ENCODE data around the gene MB. TPM values are rescaled to one million over a fixed set of nuclear protein-coding genes. Genes with fewer than 3 reads are reported as not detected.
"Not testable (repeated sequence)": the region's sequence is repeated elsewhere in the genome, so short reads cannot be mapped to it uniquely, and the experiment has no call there.

The MB gene
- polyA plus RNA-seq, result under 1 TPM in 1 of 3 donors, not detected in 2; 0.33 TPM

DNA sequence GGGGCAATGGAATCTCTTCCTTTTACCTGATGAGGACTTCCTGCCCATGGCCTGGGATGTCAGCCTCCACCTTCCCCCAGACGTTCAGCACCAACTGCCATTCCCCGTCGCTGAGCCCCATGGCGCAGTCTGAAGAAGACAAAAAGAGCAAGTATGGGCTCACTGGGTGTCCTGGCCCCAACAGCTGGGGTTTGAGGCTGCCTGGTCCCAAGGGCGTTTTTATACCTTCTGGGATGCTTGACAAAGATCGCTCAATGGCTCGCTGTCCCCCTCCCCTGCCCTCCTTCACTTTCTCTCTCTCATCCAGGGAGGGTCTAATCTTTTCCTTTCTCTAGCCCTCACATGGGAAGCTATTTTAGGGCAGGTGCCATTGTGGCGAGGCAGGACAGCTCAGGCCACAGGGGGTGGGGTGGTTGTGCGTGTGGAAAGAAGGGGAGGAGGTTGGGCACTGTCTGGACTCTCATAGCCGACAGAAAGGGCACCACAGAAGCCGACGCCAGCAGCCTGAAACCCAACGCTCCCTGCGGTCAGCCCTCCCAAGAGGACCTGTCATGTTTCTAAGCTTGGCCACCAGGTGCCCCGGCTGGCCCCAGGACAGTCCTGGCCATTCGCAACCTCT is at the start of gene MB:
Gene MB (minus strand): TSS at position 193 of the 619 bp plus-strand sequence. CDS start 72 bp downstream, at position 121.
- Mint-ChIP-seq H3K27ac (no peak within 1 kb of the TSS), H3K4me3 (no peak within 1 kb of the TSS), H3K27me3 (ENCODE audit: low read depth in 3 of 3) (peaks cover 0 to 4% (median 2%) of the 10 kb centered on the region in 3 donors), H3K4me1 (peaks cover 0 to 15% of the 10 kb centered on the region in 2 donors), H3K9me3 (no peaks in the 10 kb centered on the region), H3K36me3 (no peaks in the 10 kb centered on the region)
- DNase-seq, result no peak

DNA sequence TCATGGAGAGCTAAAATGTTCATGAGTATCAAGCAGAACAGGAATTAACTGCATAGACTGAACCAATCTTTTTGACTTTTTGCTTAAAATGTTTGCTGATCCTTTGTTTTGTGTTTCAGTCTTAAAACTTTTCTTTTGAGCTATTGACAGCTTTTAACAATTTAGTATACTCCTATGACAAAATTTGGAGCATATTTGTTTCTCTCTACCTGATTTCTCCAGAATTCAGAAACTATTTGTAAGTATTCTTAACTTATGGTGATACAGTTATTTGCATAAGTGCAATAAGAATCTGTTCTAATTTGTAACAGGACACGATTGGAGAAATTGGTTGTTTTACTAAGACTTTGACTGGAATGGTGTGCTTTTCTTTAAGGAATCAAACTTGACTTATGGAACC is 49.6 kb upstream of the MB start:
- H3K9me3 Mint-ChIP-seq; DNase-seq; H3K4me3 Mint-ChIP-seq; H3K27me3 Mint-ChIP-seq (ENCODE audit: low read depth in 3 of 3): not testable (repeated sequence)
- peaks cover 20 to 35% (median 33%) of the 10 kb centered on the region in 3 donors for H3K36me3 Mint-ChIP-seq
- H3K27ac Mint-ChIP-seq, result peak overlapping the region in 5 of 6 donors; percentile 2 to 72 (median 64)
- peaks cover 26 to 46% of the 10 kb centered on the region in 2 donors for H3K4me1 Mint-ChIP-seq

DNA sequence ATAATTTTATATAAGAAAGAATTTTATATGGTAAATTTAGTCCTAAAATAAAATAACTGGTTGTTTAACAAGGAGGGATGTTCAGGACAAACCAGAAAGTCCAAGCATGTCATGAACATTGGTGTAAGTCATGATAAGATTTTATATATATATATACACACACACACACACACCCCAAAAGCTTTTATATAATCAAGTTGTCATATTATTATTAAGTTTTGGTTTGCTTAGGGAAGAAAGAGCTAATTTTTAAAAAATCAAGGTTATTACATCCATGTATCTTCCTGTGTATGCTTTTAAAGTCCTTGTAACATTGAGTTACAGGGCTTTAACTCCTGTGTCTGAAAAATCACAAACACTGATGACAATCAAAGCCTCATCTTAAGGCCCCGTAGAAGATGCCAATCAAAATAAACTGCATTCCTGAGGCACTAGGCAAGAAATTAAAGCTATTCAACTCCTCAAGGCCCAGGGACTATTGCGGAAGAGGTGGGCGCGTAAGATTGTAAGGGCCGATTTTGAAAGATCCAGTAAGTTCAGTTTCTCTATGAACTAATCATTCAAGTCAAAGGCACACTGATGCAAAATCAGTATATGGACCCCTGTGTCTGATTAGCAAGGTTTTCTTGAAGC is 47.9 kb upstream of the MB start:
- Mint-ChIP-seq H3K9me3 (no peaks in the 10 kb centered on the region), H3K36me3 (peaks cover 20 to 44% (median 35%) of the 10 kb centered on the region in 3 donors), H3K4me1 (peaks cover 41 to 63% of the 10 kb centered on the region in 2 donors), H3K4me3 (no peak overlapping the region), H3K27me3 (ENCODE audit: low read depth in 3 of 3) (peaks cover under 1 to 5% (median 3%) of the 10 kb centered on the region in 3 donors), H3K27ac (peak overlapping the region in 5 of 6 donors; percentile 43 to 80 (median 55))
- DNase-seq, result no peak

DNA sequence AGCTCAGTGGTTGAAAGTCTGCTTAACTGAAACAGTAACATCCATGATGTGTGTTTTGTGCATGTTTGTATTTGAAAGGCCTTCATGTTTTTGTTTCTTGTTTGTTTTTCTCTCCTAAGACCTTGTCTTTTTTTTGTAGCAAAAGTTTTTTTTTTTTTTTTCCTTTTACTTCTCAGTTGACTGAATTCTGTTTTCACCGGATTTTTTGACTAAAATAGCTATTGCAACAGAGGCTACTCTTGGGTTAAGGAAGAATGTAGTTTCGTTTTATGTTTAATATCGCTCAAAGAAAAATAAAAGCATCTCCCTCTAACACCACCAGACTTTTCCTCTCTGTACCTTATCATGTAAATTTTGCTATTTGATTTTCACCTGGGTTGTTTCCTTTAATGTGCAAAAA is 46.2 kb upstream of the MB start:
- H3K27me3 Mint-ChIP-seq (ENCODE audit: low read depth in 3 of 3), result peaks cover 4 to 13% (median 7%) of the 10 kb centered on the region in 3 donors
- peak overlapping the region; percentile 68 to 78 (median 72) for H3K4me3 Mint-ChIP-seq
- H3K9me3 Mint-ChIP-seq, result no peaks in the 10 kb centered on the region
- no peak for DNase-seq
- peaks cover 58 to 76% of the 10 kb centered on the region in 2 donors for H3K4me1 Mint-ChIP-seq
- peaks cover 30 to 60% (median 42%) of the 10 kb centered on the region in 3 donors for H3K36me3 Mint-ChIP-seq
- peak overlapping the region; percentile 95 to 100 (median 98) for H3K27ac Mint-ChIP-seq

DNA sequence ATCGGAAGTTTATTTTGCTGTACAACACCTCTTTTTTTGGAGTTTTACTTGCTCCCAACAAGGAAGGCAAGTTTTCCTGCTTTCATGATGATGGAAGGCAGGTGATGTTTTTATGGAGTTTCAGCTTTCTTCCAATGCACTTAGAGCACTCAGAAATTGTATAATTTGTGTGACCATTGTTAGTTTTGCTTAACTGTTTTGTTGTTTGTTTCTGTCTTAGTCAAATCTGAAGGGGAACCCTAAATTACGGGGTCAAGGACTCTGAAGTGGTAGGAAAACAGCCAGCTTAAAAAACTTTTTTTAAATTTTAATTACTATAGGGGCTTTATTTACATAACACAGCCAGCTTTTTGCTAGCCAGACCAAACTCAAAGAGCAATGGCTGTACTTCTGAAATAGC is 45.8 kb upstream of the MB start:
- H3K27me3 Mint-ChIP-seq (ENCODE audit: low read depth in 3 of 3), result peaks cover 4 to 14% (median 7%) of the 10 kb centered on the region in 3 donors
- peak overlapping the region; percentile 27 to 78 (median 55) for H3K4me3 Mint-ChIP-seq
- peaks cover 63 to 80% of the 10 kb centered on the region in 2 donors for H3K4me1 Mint-ChIP-seq
- no peak for DNase-seq
- peaks cover 31 to 61% (median 43%) of the 10 kb centered on the region in 3 donors for H3K36me3 Mint-ChIP-seq
- no peaks in the 10 kb centered on the region for H3K9me3 Mint-ChIP-seq
- peak overlapping the region; percentile 95 to 100 (median 98) for H3K27ac Mint-ChIP-seq

DNA sequence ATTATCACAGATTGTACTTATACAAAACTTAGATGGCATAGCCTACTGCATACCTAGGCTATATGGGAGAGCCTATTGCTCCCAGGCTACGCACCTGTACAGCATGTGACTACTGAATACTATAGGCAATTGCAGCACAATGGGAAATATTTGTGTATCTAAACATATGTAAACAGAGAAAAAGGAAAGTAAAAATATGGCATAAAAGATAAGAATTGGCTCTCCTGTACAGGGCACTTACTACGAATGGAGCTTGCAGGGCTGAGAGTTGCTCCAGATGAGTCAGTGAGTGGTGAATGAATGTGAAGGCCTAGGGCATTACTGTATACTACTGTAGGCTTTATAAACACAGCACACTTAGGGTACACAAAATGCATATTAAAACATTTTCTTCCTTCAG is 44.3 kb upstream of the MB start:
- H3K27me3 Mint-ChIP-seq (ENCODE audit: low read depth in 3 of 3), result peaks cover 4 to 14% (median 10%) of the 10 kb centered on the region in 3 donors
- peak overlapping the region; percentile 66 to 83 (median 75) for H3K4me3 Mint-ChIP-seq
- H3K9me3 Mint-ChIP-seq, result no peaks in the 10 kb centered on the region
- peaks cover 29 to 62% (median 40%) of the 10 kb centered on the region in 3 donors for H3K36me3 Mint-ChIP-seq
- peak overlapping the region; percentile 95 to 100 (median 98) for H3K27ac Mint-ChIP-seq
- peaks cover 73 to 87% of the 10 kb centered on the region in 2 donors for H3K4me1 Mint-ChIP-seq
- DNase-seq, result no peak

DNA sequence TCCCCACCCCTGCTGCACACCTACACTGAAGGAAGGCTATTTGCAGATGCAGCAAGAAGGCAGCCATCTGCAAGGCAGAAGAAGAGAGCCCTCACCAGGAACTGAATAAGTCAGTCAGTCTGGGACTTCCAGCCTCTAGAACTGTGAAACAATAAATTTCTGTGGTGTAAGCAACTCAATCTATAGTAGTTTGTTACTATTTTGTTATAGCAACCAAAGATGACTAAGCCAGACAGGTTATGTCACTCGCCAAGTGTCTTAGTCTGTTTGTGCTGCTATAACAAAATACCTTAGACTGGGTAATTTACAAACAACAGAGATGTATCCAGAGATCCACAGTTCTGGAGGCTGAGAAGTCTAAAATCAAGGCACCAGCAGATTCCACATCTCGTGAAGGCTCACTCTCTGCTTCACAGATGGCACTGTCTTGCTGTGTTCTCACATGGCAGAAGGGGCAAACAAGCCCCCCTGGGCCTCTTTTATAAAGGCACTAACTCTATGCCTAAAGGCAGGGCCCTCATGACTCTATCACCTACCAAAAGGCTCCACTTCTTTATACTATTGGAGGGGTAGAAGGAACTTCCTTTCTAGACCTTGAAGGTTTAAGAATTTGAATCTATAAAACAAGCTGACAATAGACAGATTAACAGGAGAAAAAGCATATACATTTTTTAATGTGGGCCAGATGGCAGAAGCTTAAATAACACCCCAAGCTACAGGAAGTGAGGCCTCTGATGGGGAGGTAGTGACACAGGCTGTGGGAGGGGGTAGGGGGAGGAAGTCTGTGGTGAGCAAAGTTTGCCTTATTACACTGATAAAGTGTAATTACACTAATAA is 43.4 kb upstream of the MB start:
- peaks cover 28 to 65% (median 43%) of the 10 kb centered on the region in 3 donors for H3K36me3 Mint-ChIP-seq
- peaks cover 4 to 14% (median 10%) of the 10 kb centered on the region in 3 donors for H3K27me3 Mint-ChIP-seq (ENCODE audit: low read depth in 3 of 3)
- no peaks in the 10 kb centered on the region for H3K9me3 Mint-ChIP-seq
- peaks cover 79 to 95% of the 10 kb centered on the region in 2 donors for H3K4me1 Mint-ChIP-seq
- H3K4me3 Mint-ChIP-seq, result peak overlapping the region; percentile 66 to 83 (median 75)
- H3K27ac Mint-ChIP-seq, result peak overlapping the region; percentile 95 to 100 (median 98)
- DNase-seq, result peak; percentile 76 to 81 (median 79)

DNA sequence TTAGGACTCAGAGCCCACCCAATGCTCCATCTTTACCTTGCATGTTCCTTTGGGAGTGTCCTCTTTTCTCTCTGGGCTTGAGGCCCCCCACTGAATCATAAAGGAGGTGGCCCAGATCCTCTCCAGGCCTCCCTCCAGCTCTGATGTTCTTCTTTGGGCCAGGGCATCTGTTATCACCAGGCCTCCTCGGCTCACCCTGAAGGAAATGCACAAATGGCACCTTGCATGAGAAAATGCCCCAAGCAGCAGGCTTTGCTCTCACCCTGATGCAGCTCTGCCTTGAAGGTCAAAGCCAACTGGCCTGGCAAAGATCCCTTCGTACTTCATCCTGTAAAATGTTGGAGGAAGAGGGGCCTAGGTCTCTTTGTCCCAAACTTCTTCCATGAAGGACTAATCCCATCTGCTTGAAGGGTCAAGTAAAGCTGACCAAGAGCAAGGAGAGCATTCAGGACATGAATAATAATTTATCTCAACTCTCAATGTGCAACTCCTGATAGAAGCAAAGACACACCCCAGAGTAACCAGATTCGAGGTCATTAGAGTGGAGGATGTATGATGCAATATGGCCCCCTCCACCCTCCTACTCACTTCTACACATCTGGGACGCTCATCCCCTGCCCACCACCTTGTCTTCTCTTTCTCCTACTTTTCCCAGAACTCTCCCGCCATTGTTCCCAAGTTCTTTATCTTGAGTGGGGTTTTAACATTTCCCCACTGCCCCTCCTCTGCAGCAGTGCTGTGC is 40.6 kb upstream of the MB start:
- peaks cover 4 to 14% (median 10%) of the 10 kb centered on the region in 3 donors for H3K27me3 Mint-ChIP-seq (ENCODE audit: low read depth in 3 of 3)
- no peaks in the 10 kb centered on the region for H3K9me3 Mint-ChIP-seq
- H3K27ac Mint-ChIP-seq, result peak overlapping the region; percentile 95 to 100 (median 98)
- H3K36me3 Mint-ChIP-seq, result peaks cover 32 to 52% (median 35%) of the 10 kb centered on the region in 3 donors
- H3K4me1 Mint-ChIP-seq, result peaks cover 85 to 98% of the 10 kb centered on the region in 2 donors
- H3K4me3 Mint-ChIP-seq, result peak overlapping the region in 3 of 5 donors; percentile 3 to 24 (median 18)
- DNase-seq, result no peak

DNA sequence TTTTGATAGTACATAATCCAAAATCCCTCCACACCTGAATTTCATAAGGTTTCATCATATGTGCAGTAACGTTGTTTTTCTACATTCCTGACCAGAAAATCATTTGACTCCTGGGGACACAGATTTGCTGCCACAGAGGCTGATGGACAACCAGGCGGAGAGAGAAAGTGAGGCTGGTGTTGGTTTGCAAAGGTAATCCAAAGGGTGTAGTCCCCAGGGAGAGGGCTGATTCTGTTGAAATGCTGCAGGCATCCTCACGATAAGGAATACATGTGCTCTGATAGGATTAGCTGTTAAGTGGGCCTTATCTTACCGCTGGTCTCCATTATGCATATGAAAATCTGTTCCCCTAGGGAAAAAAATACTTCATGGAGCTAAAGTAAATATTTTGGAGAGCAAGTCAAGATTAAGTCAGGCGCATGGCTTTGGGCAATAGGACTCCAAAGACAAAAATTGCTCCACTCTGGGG is 39.2 kb upstream of the MB start:
- peak overlapping the region; percentile 65 to 100 (median 77) for H3K27ac Mint-ChIP-seq
- H3K9me3 Mint-ChIP-seq, result no peaks in the 10 kb centered on the region
- H3K4me3 Mint-ChIP-seq, result no peak overlapping the region
- H3K27me3 Mint-ChIP-seq (ENCODE audit: low read depth in 3 of 3), result peaks cover 2 to 14% (median 10%) of the 10 kb centered on the region in 3 donors
- H3K4me1 Mint-ChIP-seq, result peaks cover 83 to 95% of the 10 kb centered on the region in 2 donors
- no peak for DNase-seq
- peaks cover 32 to 52% (median 36%) of the 10 kb centered on the region in 3 donors for H3K36me3 Mint-ChIP-seq

DNA sequence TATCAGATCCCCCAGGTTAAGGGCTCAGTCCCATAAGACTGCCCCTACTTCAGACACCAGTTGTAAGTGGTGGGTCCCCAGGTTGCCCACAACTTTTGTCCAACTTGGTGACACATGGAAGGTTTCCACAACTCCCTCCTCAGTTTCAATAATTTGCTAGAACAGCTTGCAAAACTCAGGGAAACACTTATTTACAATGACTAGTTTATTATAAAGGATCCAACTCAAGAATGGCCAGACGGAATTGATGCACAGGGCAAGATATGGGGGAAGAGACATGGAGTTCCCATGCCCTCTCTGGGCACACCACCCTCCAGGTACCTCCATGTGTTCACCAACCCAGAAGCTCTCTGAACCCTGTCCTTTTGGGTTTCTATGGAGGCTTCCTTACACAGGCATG is 36.7 kb upstream of the MB start:
- no peak for DNase-seq
- Mint-ChIP-seq H3K4me1 (peaks cover 83 to 95% of the 10 kb centered on the region in 2 donors), H3K4me3 (peak overlapping the region in 4 of 5 donors; percentile 11 to 62 (median 28)), H3K9me3 (peaks cover 0 to 2% (median 0%) of the 10 kb centered on the region in 6 donors), H3K27ac (peak overlapping the region; percentile 42 to 86 (median 70)), H3K36me3 (peaks cover 37 to 46% (median 38%) of the 10 kb centered on the region in 3 donors), H3K27me3 (ENCODE audit: low read depth in 3 of 3) (peaks cover 0 to 12% (median 10%) of the 10 kb centered on the region in 3 donors)

DNA sequence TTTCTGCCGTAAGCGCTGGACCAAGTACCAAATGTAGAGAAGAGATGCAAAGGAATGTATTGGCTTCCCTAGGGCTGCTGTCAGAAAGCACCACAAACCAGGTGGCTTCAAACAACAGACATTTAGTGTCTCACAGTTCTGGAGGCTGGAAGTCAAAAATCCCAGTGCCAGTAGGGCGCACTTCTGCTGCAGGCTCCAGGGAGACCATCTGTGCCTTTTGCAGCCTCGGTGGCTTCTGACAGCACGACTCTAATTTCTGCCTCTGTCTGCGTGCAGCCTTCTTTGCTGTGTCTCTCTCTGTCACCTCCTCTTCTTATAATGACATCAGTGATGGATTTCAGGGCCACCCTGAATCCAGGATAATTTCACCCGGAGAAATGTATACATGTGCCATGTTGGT is 34.0 kb upstream of the MB start:
- DNase-seq, result no peak
- Mint-ChIP-seq H3K36me3 (peaks cover 15 to 21% (median 19%) of the 10 kb centered on the region in 3 donors), H3K27me3 (ENCODE audit: low read depth in 3 of 3) (peaks cover 4 to 19% (median 8%) of the 10 kb centered on the region in 3 donors), H3K4me3 (peak overlapping the region; percentile 72 to 100 (median 98)), H3K4me1 (peaks cover 69 to 84% of the 10 kb centered on the region in 2 donors), H3K9me3 (peaks cover 0 to 2% (median 0%) of the 10 kb centered on the region in 6 donors), H3K27ac (peak overlapping the region; percentile 18 to 100 (median 81))

DNA sequence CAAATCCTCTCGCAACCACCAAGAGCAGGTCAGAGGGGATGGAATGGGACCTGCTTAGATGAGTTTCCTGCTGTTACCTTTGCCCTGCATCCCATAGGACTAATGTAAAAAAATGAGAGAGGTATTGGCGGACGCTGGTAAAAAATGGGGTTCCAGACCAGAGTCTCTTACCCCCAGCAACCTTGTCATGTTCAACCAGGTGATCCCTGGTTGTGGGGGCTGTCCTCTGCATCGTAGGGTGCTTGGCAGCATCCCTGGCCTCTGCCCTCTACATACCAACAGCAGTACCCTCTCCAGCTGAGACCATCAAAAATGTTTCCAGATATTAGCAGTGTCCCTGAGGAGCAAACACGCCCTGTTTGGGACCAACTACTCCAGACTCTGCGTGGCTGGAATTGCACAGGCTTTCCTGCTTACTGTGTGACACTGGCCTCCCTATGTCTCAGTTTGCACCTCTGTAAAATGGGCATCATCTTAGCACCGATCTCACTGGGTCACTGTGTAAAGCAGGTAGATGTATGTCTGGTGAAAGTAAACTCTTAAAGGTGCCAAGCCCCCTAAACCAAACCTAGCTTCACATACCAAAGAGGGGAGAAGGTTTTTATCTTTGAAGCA is 32.6 kb upstream of the MB start:
- peak overlapping the region; percentile 94 to 100 (median 99) for H3K4me3 Mint-ChIP-seq
- H3K27ac Mint-ChIP-seq, result peak overlapping the region; percentile 94 to 100 (median 100)
- peaks cover 62 to 70% of the 10 kb centered on the region in 2 donors for H3K4me1 Mint-ChIP-seq
- peaks cover 4 to 19% (median 8%) of the 10 kb centered on the region in 3 donors for H3K27me3 Mint-ChIP-seq (ENCODE audit: low read depth in 3 of 3)
- peaks cover 14 to 19% (median 19%) of the 10 kb centered on the region in 3 donors for H3K36me3 Mint-ChIP-seq
- peaks cover 0 to 2% (median 0%) of the 10 kb centered on the region in 6 donors for H3K9me3 Mint-ChIP-seq
- no peak for DNase-seq

Measured in immature natural killer cell (primary cell).